Mesenchymal stem cell (in vitro differentiated cells and primary cell): Measurements from ENCODE around the gene TRPM2. TPM values are rescaled to one million over a fixed set of nuclear protein-coding genes. Genes with fewer than 3 reads are reported as not detected.

ENCODE experiments used
- DNase-seq: peaks from one replicate; pipeline ENCODE4 v3.0.0-alpha.2; 2013
- H2AFZ ChIP-seq: one replicate; pipeline ENCODE4 v1.6.1; 2013; ENCODE audit warnings: low read depth, mild to moderate bottlenecking, control low read depth, inconsistent platforms, low read length, moderate library complexity
- H2AK5ac ChIP-seq: 2 replicates; pipeline ENCODE4 v1.6.1; 2013; ENCODE audit warnings: low read length, moderate library complexity, mild to moderate bottlenecking, inconsistent platforms; ENCODE audit not compliant: severe bottlenecking
- H2BK120ac ChIP-seq: one replicate; pipeline ENCODE4 v1.6.1; 2013; ENCODE audit warnings: low read depth, mild to moderate bottlenecking, inconsistent platforms, low read length, moderate library complexity
- H2BK12ac ChIP-seq, 2 experiments: one replicate each; pipeline ENCODE4 v1.6.1; 2013; ENCODE audit warnings: inconsistent platforms in 2 of 2, low read length in 2 of 2, mild to moderate bottlenecking in 2 of 2, moderate library complexity in 2 of 2, control low read depth in 1 of 2
- H2BK15ac ChIP-seq: one replicate; pipeline ENCODE4 v1.6.1; 2013; ENCODE audit warnings: mild to moderate bottlenecking, low read depth, inconsistent platforms; ENCODE audit not compliant: poor library complexity, severe bottlenecking
- H2BK5ac ChIP-seq: 2 replicates; pipeline ENCODE4 v1.6.1; 2013; ENCODE audit warnings: low read depth, mild to moderate bottlenecking, low read length, control low read depth, inconsistent platforms; ENCODE audit not compliant: poor library complexity, severe bottlenecking
- H3K14ac ChIP-seq, 2 experiments: one replicate each; pipeline ENCODE4 v1.6.1; 2013; ENCODE audit warnings: inconsistent platforms in 2 of 2, low read length in 2 of 2, control low read depth in 1 of 2, mild to moderate bottlenecking in 1 of 2, moderate library complexity in 1 of 2
- H3K18ac ChIP-seq, 2 experiments: one replicate each; pipeline ENCODE4 v1.6.1; 2013; ENCODE audit warnings: inconsistent platforms in 2 of 2, low read length in 2 of 2, control low read depth in 1 of 2, low read depth in 1 of 2, mild to moderate bottlenecking in 1 of 2
- H3K23ac ChIP-seq, 2 experiments: one replicate each; pipeline ENCODE4 v1.6.1; 2013; ENCODE audit warnings: inconsistent platforms in 2 of 2, low read length in 2 of 2, mild to moderate bottlenecking in 2 of 2, moderate library complexity in 2 of 2, control low read depth in 1 of 2
- H3K27ac ChIP-seq: 2 replicates; pipeline ENCODE4 v1.5.1; 2013; ENCODE audit warnings: mild to moderate bottlenecking, moderate library complexity, low read length, control low read depth, inconsistent platforms; ENCODE audit not compliant: poor library complexity, severe bottlenecking
- H3K27me3 ChIP-seq, 2 experiments: 2 replicates each; pipeline versions ENCODE4 v1.6.1 to v1.7.0; 2013; ENCODE audit warnings: low read length in 2 of 2, mild to moderate bottlenecking in 2 of 2, moderate library complexity in 2 of 2, control low read depth in 1 of 2, inconsistent platforms in 1 of 2; ENCODE audit not compliant: control insufficient read depth in 1 of 2, insufficient read depth in 1 of 2
- H3K36me3 ChIP-seq, 2 experiments: 2 replicates each; pipeline versions ENCODE4 v1.6.1 to v1.7.0; 2013; ENCODE audit warnings: low read length in 2 of 2, control low read depth in 1 of 2, inconsistent platforms in 1 of 2, low read depth in 1 of 2, mild to moderate bottlenecking in 1 of 2; ENCODE audit not compliant: insufficient read depth in 2 of 2, control insufficient read depth in 1 of 2
- H3K4ac ChIP-seq, 2 experiments: one replicate each; pipeline ENCODE4 v1.6.1; 2013; ENCODE audit warnings: inconsistent platforms in 2 of 2, low read length in 2 of 2, mild to moderate bottlenecking in 2 of 2, moderate library complexity in 2 of 2, control low read depth in 1 of 2, low read depth in 1 of 2
- H3K4me1 ChIP-seq: 2 replicates; pipeline ENCODE4 v1.6.1; 2013; ENCODE audit warnings: low read depth, low read length, control low read depth; ENCODE audit not compliant: control insufficient read depth, insufficient read depth
- H3K4me2 ChIP-seq: 2 replicates; pipeline ENCODE4 v1.6.1; 2013; ENCODE audit warnings: low read length, mild to moderate bottlenecking, inconsistent platforms; ENCODE audit not compliant: poor library complexity, severe bottlenecking
- H3K4me3 ChIP-seq, 2 experiments: 2 replicates each; pipeline versions ENCODE4 v1.5.1 to v1.7.0; 2013; ENCODE audit warnings: low read length in 2 of 2, mild to moderate bottlenecking in 2 of 2, control low read depth in 1 of 2, low read depth in 1 of 2; ENCODE audit not compliant: insufficient read depth in 1 of 2
- H3K79me1 ChIP-seq: replicated peaks from 2 replicates; pipeline ENCODE4 v1.6.1; 2013; ENCODE audit warnings: mild to moderate bottlenecking, control low read depth, low read length, inconsistent platforms; ENCODE audit not compliant: poor library complexity, severe bottlenecking
- H3K9ac ChIP-seq: 2 replicates; pipeline ENCODE4 v1.7.0; 2013; ENCODE audit warnings: mild to moderate bottlenecking, low read length, moderate library complexity
- H3K9me3 ChIP-seq: 2 replicates; pipeline ENCODE4 v1.7.0; 2013; ENCODE audit warnings: mild to moderate bottlenecking, low read length; ENCODE audit not compliant: control insufficient read depth
- H4K8ac ChIP-seq: one replicate; pipeline ENCODE4 v1.6.1; 2013; ENCODE audit warnings: inconsistent platforms, mild to moderate bottlenecking, low read length, moderate library complexity
- H4K91ac ChIP-seq: one replicate; pipeline ENCODE4 v1.6.1; 2013; ENCODE audit warnings: mild to moderate bottlenecking, low read length, inconsistent platforms
- WGBS: methylation state at CpG from one replicate; pipeline ENCODE4 v1.1.7; 2013; ENCODE audit warnings: mixed read lengths; 5-methylcytosine and 5-hydroxymethylcytosine counted together
- small RNA-seq: library from polyadenylated mRNA; stranded (forward); fragments of <200 nt; extraction: miRNeasy Mini kit (QIAGEN cat#:217004); gene quantifications from one replicate; pipeline ENCODE3, GENCODE V24; 2013; ENCODE audit warnings: low read depth

Gene TRPM2

GRCh38 chr21:44490816-44491215, 137.4 kb downstream of the TRPM2 start:
- Histone ChIP-seq H3K4me2 (no peak overlapping the region), H3K14ac (no peak overlapping the region), H3K4me3 (no peak overlapping the region), H3K79me1 (no peaks in the 10 kb centered on the region), H2AFZ (no peak overlapping the region), H2AK5ac (no peak overlapping the region), H2BK5ac (no peak overlapping the region), H2BK120ac (no peak overlapping the region), H3K9me3 (peaks cover 23% of the 10 kb centered on the region), H4K8ac (no peak overlapping the region), H3K36me3 (no peaks in the 10 kb centered on the region), H3K4me1 (no peaks in the 10 kb centered on the region), H3K27ac (no peak overlapping the region), H2BK12ac (no peak overlapping the region), H3K18ac (no peak overlapping the region), H3K27me3 (peaks cover 13 to 15% of the 10 kb centered on the region in 2 experiments), H3K9ac (no peak overlapping the region), H3K23ac (no peak overlapping the region), H2BK15ac (no peak overlapping the region), H3K4ac (no peak overlapping the region), H4K91ac (no peak overlapping the region)
- no peak for DNase-seq
- 91% methylated on average over 9 of the region's 9 CpGs for WGBS

Small RNA genes within 50 kb of the gene (small RNA-seq; reads per million reads assigned to genes)
- not detected for gene RF00285
